Vagina (tissue), 2 donors: ENCODE measurements around the gene KCTD16. TPM values are rescaled to one million over a fixed set of nuclear protein-coding genes. Genes with fewer than 3 reads are reported as not detected.

Experiments used
- DNase-seq, 2 donors: peaks; one replicate each; pipeline ENCODE4 v3.0.0-alpha.2; 2017; ENCODE audit errors: extremely low spot score in 2 of 2
- H3K27ac ChIP-seq: fragments of 200-600 bp; sonication (generic); one replicate; pipeline ENCODE4 v1.5.1; 2019
- H3K27me3 ChIP-seq: fragments of 200-600 bp; sonication (generic); one replicate; pipeline ENCODE4 v1.5.1; 2019
- H3K36me3 ChIP-seq, 2 donors: fragments of 200-600 bp; sonication (generic); one replicate each; pipeline ENCODE4 v1.5.1; 2017 to 2019
- H3K4me1 ChIP-seq: fragments of 200-600 bp; sonication (generic); one replicate; pipeline ENCODE4 v1.5.1; 2019
- H3K4me3 ChIP-seq, 2 donors: fragments of 200-600 bp; sonication (generic); 1 replicate in 1 of 2; 2 replicates in 1 of 2; pipeline ENCODE4 v1.5.1; 2016 to 2019
- H3K9me3 ChIP-seq: fragments of 200-600 bp; sonication (generic); one replicate; pipeline ENCODE4 v1.5.1; 2019
- POLR2A ChIP-seq, 2 donors: fragments of 450-650 bp; IDR thresholded peaks; one replicate each; pipeline ENCODE4 v1.6.1; 2017; ENCODE audit warnings: antibody characterized with exemption in 2 of 2, mild to moderate bottlenecking in 2 of 2, moderate library complexity in 2 of 2
- POLR2AphosphoS5 ChIP-seq, 2 donors: sonication (generic); formaldehyde crosslinking; IDR thresholded peaks; one replicate each; pipeline ENCODE4 v1.9.0; 2017; ENCODE audit warnings: antibody characterized with exemption in 2 of 2, mild to moderate bottlenecking in 2 of 2, low read depth in 1 of 2; ENCODE audit not compliant: insufficient read depth in 1 of 2
- intact Hi-C: fragments of 100-400 bp; cut with DNase I; formaldehyde crosslinking; loops from one replicate; pipeline ENCODE4 v1.15.1; 2023
- total RNA-seq: library from RNA; depleted of rRNA; stranded (reverse); fragments of >200 nt; gene quantifications from one replicate; pipeline ENCODE4 v1.2.3, GENCODE V29; 2016
- TF ChIP-seq, protein P1 (sequence below), 3 experiments: fragments of 450-650 bp in 2 of 3; fragments of 200-600 bp in 1 of 3; sonication (generic) in 1 of 3; IDR thresholded peaks; one replicate each; pipeline ENCODE4 v1.5.1; 2017 to 2019; ENCODE audit warnings: antibody characterized with exemption in 3 of 3, mild to moderate bottlenecking in 2 of 3, moderate library complexity in 2 of 3

Gene KCTD16
- total RNA-seq, 1 donor from 2014 or later, result 0.25 TPM

DNA sequence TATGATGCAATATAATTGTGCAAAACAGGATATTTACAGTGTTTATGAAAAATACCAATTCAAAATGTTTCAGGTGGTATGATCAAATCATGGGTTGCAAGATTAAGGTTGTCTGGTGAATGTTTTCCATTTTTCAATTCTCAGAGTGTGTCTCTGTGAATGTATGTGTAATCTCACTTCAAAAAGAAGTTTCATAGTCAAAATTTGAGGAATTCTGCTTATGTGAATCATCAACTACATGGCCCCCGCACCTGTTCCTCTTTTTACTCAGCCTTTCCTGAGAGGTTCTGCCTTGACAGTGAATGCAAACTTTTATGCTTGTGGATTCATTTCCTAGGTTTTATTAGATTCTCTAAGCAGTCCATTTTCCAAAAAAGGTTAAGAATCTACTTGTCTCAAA, 32.1 kb downstream of the KCTD16 start:
- H3K4me3 ChIP-seq, result no peak overlapping the region
- intact Hi-C loops, result no loop called here
- TF ChIP-seq, protein P1, sequence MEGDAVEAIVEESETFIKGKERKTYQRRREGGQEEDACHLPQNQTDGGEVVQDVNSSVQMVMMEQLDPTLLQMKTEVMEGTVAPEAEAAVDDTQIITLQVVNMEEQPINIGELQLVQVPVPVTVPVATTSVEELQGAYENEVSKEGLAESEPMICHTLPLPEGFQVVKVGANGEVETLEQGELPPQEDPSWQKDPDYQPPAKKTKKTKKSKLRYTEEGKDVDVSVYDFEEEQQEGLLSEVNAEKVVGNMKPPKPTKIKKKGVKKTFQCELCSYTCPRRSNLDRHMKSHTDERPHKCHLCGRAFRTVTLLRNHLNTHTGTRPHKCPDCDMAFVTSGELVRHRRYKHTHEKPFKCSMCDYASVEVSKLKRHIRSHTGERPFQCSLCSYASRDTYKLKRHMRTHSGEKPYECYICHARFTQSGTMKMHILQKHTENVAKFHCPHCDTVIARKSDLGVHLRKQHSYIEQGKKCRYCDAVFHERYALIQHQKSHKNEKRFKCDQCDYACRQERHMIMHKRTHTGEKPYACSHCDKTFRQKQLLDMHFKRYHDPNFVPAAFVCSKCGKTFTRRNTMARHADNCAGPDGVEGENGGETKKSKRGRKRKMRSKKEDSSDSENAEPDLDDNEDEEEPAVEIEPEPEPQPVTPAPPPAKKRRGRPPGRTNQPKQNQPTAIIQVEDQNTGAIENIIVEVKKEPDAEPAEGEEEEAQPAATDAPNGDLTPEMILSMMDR (IDR thresholded peaks at IDR 0.05), result no peak
- no peak for TF ChIP-seq POLR2A (IDR thresholded peaks at IDR 0.05)
- no peak for TF ChIP-seq POLR2AphosphoS5 (IDR thresholded peaks at IDR 0.05; ENCODE audit: insufficient read depth in 1 of 2, low read depth in 1 of 2)
- H3K27ac ChIP-seq, result no peak overlapping the region
- H3K4me1 ChIP-seq, result peaks cover 19% of the 10 kb centered on the region
- DNase-seq, result no peak
- H3K36me3 ChIP-seq, result no peaks in the 10 kb centered on the region
- H3K9me3 ChIP-seq, result no peaks in the 10 kb centered on the region
- peaks cover 4% of the 10 kb centered on the region for H3K27me3 ChIP-seq

GRCh38 chr5:144203750-144204596, 33.3 kb downstream of the KCTD16 start:
- intact Hi-C loops, result no loop called here
- peaks cover 19% of the 10 kb centered on the region for H3K4me1 ChIP-seq
- H3K4me3 ChIP-seq, result no peak overlapping the region
- TF ChIP-seq POLR2A (IDR thresholded peaks at IDR 0.05), result no peak
- peak in 1 of 2 donors; percentile 31 for TF ChIP-seq POLR2AphosphoS5 (IDR thresholded peaks at IDR 0.05; ENCODE audit: insufficient read depth in 1 of 2, low read depth in 1 of 2)
- TF ChIP-seq, protein P1 (IDR thresholded peaks at IDR 0.05), result peak; percentile 55 to 56 (median 55)
- no peak for DNase-seq
- H3K36me3 ChIP-seq, result no peaks in the 10 kb centered on the region
- no peaks in the 10 kb centered on the region for H3K9me3 ChIP-seq
- peaks cover 4% of the 10 kb centered on the region for H3K27me3 ChIP-seq
- no peak overlapping the region for H3K27ac ChIP-seq

DNA sequence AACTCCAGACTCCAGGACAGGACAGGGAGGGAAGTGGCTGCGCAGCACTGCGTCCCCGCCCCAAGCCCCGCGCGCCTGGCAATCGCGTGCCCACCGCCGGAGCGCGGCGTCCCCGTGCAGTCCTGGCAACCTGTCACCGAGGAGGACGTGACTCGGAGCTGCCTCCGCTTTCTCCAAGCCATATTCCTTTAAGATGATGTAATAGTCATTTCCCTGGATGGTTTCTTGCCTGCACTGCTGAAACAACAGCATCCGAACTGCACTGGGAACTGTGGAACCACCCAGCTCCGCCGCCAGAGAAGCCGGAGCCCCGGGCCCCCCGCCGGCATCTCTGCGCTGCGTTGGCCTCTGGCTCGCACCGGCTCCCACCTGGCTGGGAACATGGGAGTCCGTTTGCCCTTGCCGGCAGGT, 34.5 kb downstream of the KCTD16 start:
- Histone ChIP-seq H3K27ac (no peak overlapping the region), H3K27me3 (peaks cover 4% of the 10 kb centered on the region), H3K4me1 (peaks cover 19% of the 10 kb centered on the region), H3K4me3 (peak overlapping the region; percentile 27), H3K36me3 (no peaks in the 10 kb centered on the region), H3K9me3 (no peaks in the 10 kb centered on the region)
- intact Hi-C loops, result no loop called here
- no peak for TF ChIP-seq POLR2AphosphoS5 (IDR thresholded peaks at IDR 0.05; ENCODE audit: insufficient read depth in 1 of 2, low read depth in 1 of 2)
- no peak for TF ChIP-seq POLR2A (IDR thresholded peaks at IDR 0.05)
- TF ChIP-seq, protein P1 (IDR thresholded peaks at IDR 0.05), result no peak
- DNase-seq, result no peak

DNA sequence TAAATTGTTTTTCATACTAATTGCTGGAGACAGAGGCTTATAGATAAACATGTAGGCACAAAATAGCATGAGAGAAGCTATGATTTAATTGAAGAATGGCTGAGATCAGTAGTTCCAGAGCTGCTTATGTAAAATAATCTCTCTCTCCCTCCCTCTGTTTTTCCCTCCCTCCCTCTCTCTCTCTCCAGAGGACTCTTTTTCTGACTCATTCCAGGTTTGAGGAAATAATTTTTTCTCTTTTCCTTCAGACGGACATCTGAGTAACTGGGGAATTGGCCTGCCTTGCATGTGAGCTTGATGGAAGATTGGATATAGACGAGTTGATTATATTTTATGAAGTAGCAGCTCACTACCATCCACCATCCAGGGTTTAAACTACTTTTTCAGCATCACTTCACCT, 35.5 kb downstream of the KCTD16 start:
- DNase-seq, result no peak
- H3K9me3 ChIP-seq, result no peaks in the 10 kb centered on the region
- H3K36me3 ChIP-seq, result no peaks in the 10 kb centered on the region
- peaks cover 19% of the 10 kb centered on the region for H3K4me1 ChIP-seq
- no peak overlapping the region for H3K27ac ChIP-seq
- intact Hi-C loops, result no loop called here
- peaks cover 4% of the 10 kb centered on the region for H3K27me3 ChIP-seq
- TF ChIP-seq POLR2AphosphoS5 (IDR thresholded peaks at IDR 0.05; ENCODE audit: insufficient read depth in 1 of 2, low read depth in 1 of 2), result no peak
- TF ChIP-seq POLR2A (IDR thresholded peaks at IDR 0.05), result no peak
- TF ChIP-seq, protein P1 (IDR thresholded peaks at IDR 0.05), result no peak
- no peak overlapping the region for H3K4me3 ChIP-seq

DNA sequence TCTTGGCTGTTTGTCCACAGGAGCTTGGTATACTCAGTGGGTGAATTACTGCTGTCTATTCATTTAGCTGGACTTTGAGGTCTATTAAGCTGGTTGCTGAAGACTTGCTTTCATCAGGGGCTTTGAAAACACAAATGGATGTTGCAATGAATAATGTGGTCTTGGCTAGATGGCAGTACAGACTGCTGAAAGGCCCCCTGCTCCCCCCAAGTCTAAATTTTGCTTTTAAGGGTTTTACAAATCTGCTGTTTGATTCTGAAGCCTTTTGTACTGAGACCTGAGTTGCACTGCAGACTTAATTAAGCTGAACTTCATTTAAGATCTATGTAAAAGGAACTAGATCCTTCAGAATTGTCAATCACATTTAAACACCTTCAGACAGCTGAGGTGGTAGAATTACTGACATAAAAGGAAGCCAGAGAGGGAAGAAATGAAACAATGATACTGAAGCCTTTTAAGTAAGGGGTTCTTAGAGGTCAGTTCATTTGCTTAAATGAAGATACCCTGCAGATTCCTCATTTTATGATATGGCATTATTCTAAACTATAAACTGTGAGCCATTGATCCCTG, 37.3 kb downstream of the KCTD16 start:
- Histone ChIP-seq H3K9me3 (no peaks in the 10 kb centered on the region), H3K27me3 (peaks cover 4% of the 10 kb centered on the region), H3K36me3 (no peaks in the 10 kb centered on the region), H3K4me1 (peaks cover 9% of the 10 kb centered on the region), H3K4me3 (no peak overlapping the region), H3K27ac (no peak overlapping the region)
- DNase-seq, result no peak
- intact Hi-C loops, result no loop called here
- TF ChIP-seq POLR2AphosphoS5 (IDR thresholded peaks at IDR 0.05; ENCODE audit: insufficient read depth in 1 of 2, low read depth in 1 of 2) (no peak), POLR2A (IDR thresholded peaks at IDR 0.05) (no peak)
- TF ChIP-seq, protein P1 (IDR thresholded peaks at IDR 0.05), result no peak
